CD4-positive, alpha-beta T cell treated with Interferon gamma for 1 hour (primary cell): ENCODE results near the gene RPA1.

Experiments used
- DNase-seq: peaks from one replicate; pipeline ENCODE4 v3.0.0-alpha.2; 2020

RPA1 gene

GRCh38 chr17:1943436-1943831 lies 113.6 kb downstream of the RPA1 start:
- DNase-seq, result no peak

- no peak for DNase-seq
Measured at GRCh38 chr17:1945621-1946020, 115.8 kb downstream of the RPA1 start.

- DNase-seq, result no peak
Measured at GRCh38 chr17:1946021-1946932, 116.5 kb downstream of the RPA1 start.

GRCh38 chr17:1947229-1947742 lies 117.5 kb downstream of the RPA1 start:
- DNase-seq, result no peak

- DNase-seq, result no peak
Measured at GRCh38 chr17:1947743-1948516, 118.1 kb downstream of the RPA1 start.

GRCh38 chr17:1948517-1948825 lies 118.7 kb downstream of the RPA1 start:
- DNase-seq, result no peak
